K562 (cell line): ENCODE results near the gene INPP5D. TPM values are rescaled to one million over a fixed set of nuclear protein-coding genes. Genes with fewer than 3 reads are reported as not detected.

Source experiments
- AFF1 ChIP-seq, 2 experiments: fragments of 450-650 bp; IDR thresholded peaks; 2 replicates each; pipeline ENCODE4 v1.6.1; 2018; ENCODE audit warnings: mild to moderate bottlenecking in 2 of 2, low read depth in 1 of 2; ENCODE audit not compliant: partially characterized antibody in 2 of 2
- ARHGAP35 ChIP-seq: fragments of 450-650 bp; IDR thresholded peaks from 2 replicates; pipeline ENCODE4 v1.6.1; 2018; ENCODE audit not compliant: partially characterized antibody
- ARID2 ChIP-seq: fragments of 450-650 bp; IDR thresholded peaks from 2 replicates; pipeline ENCODE4 v1.6.1; 2017; ENCODE audit warnings: antibody characterized with exemption, mild to moderate bottlenecking
- CGGBP1 ChIP-seq: fragments of 250-450 bp; sonication (Bioruptor Pico); IDR thresholded peaks from 2 replicates; pipeline ENCODE4 v1.9.0; 2021; ENCODE audit warnings: mild to moderate bottlenecking
- FOSL1 ChIP-seq: fragments of 200-800 bp; sonication (Bioruptor generic); conservative IDR thresholded peaks from 2 replicates; pipeline ENCODE4 v1.6.1; 2016; ENCODE audit warnings: missing genetic modification characterization, missing compliant biosample characterization
- KDM5B ChIP-seq: fragments of 200-600 bp; sonication (generic); IDR thresholded peaks from 2 replicates; pipeline ENCODE4 v1.6.1; 2012; ENCODE audit warnings: low read depth, mild to moderate bottlenecking, moderate library complexity, low read length, control low read depth, inconsistent platforms; ENCODE audit not compliant: insufficient replicate concordance
- MCM2 ChIP-seq: fragments of 450-650 bp; IDR thresholded peaks from 2 replicates; pipeline ENCODE4 v1.6.1; 2017; ENCODE audit warnings: low read depth, mild to moderate bottlenecking
- NFXL1 ChIP-seq: fragments of 450-650 bp; formaldehyde crosslinking; IDR thresholded peaks from 2 replicates; pipeline ENCODE4 v1.4.0; 2021; ENCODE audit warnings: mild to moderate bottlenecking
- PKNOX1 ChIP-seq: fragments of 450-650 bp; IDR thresholded peaks from 2 replicates; pipeline ENCODE4 v1.6.1; 2016
- POLR2H ChIP-seq: IDR thresholded peaks from 2 replicates; pipeline ENCODE4 v1.6.1; 2016; ENCODE audit warnings: missing genetic modification characterization, low read depth, mild to moderate bottlenecking, control low read depth, missing compliant biosample characterization, moderate library complexity
- SP1 ChIP-seq: sonication (generic); formaldehyde crosslinking; IDR thresholded peaks from 2 replicates; pipeline ENCODE4 v1.8.1; 2022; ENCODE audit warnings: mild to moderate bottlenecking, missing genetic modification reagents
- SP2 ChIP-seq: IDR thresholded peaks from 2 replicates; pipeline ENCODE4 v1.6.1; 2011; ENCODE audit warnings: mild to moderate bottlenecking, low read depth, low read length, moderate library complexity; ENCODE audit not compliant: poor library complexity, severe bottlenecking; ENCODE audit errors: extremely low read depth
- ZBTB12 ChIP-seq: fragments of 250-450 bp; sonication (Bioruptor Pico); IDR thresholded peaks from 2 replicates; pipeline ENCODE4 v1.4.0; 2020
- ZFP30 ChIP-seq: fragments of 250-450 bp; sonication (Bioruptor Pico); IDR thresholded peaks from 2 replicates; pipeline ENCODE4 v1.8.0; 2022; ENCODE audit warnings: moderate library complexity, mild to moderate bottlenecking, inconsistent platforms, borderline replicate concordance
- ZNF197 ChIP-seq: fragments of 200-800 bp; sonication (Bioruptor generic); IDR thresholded peaks from 2 replicates; pipeline ENCODE4 v1.6.1; 2016; ENCODE audit warnings: low read depth, missing genetic modification characterization, missing compliant biosample characterization
- ZNF3 ChIP-seq: fragments of 250-450 bp; sonication (Bioruptor Pico); IDR thresholded peaks from 2 replicates; pipeline ENCODE4 v1.5.0; 2021; ENCODE audit warnings: mild to moderate bottlenecking, moderate library complexity
- polyA plus RNA-seq, 8 experiments: library from polyadenylated mRNA; depleted of rRNA in 4 of 8; stranded (reverse) in 5 of 8; unstranded in 3 of 8; fragments of >200 nt; fragmentation: Nextera tagmentation in 2 of 8; fragmentation: Illumina TruSeq in 1 of 8; extraction: Ambion mirVana in 2 of 8; extraction: Trizol in 1 of 8; gene quantifications; 2 replicates each; pipeline versions ENCODE4 v1.2.1 to v1.2.3, GENCODE V29; 2011 to 2014; ENCODE audit warnings: inconsistent platforms in 1 of 8, missing spikeins in 1 of 8
- total RNA-seq, 7 experiments: library from RNA; depleted of rRNA in 6 of 7; stranded (reverse); fragments of >200 nt in 6 of 7; fragmentation: Illumina TruSeq in 2 of 7; extraction: Trizol in 2 of 7; gene quantifications; 2 replicates each; pipeline versions ENCODE4 v1.2.1 to v1.2.3, GENCODE V29; 2011 to 2021; ENCODE audit warnings: low replicate concordance in 1 of 7

Gene INPP5D
- total and polyA plus RNA-seq, 9 of the 15 experiments (the other 6 are each of a cell fraction or from before 2014, with no cell fraction given), result 0.55 to 6.2 (median 2.2) TPM

DNA sequence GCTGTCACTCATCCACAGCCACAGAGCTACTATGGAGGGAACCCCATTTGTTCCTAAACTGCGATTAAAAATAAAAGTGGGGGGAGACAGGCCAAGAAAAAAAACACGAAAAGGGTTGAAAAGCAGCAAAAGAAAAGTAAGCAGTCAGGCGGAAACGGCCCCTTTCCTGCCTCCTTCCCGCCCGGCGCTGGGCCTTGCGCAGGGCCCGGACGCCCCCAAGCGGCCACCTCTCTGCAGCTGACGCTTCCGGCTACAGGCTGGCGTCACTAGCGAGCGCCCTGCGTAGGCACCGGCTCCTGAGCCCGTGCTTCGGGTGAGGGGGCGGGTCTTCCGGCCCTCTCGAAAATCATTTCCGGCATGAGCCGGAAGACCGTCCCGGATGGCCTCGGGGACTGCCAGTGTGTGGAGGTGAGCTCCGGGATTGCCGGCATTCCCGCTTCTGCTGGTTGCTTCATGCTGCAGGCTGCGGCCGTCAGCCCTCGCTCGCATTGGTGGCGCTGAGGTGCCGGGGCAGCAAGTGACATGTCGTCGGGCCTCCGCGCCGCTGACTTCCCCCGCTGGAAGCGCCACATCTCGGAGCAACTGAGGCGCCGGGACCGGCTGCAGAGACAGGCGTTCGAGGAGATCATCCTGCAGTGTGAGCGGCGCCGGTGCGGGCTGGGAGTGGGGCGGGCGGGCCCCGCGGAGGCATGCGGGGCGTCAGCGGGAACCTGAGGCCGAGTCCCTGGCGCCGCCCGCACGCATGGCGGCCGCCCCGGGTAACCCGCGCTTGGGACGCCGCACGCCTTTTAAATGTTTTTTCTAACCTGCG is 191.4 kb downstream of the INPP5D start, which contains the start of gene ATG16L1 (continued):
- no peak for TF ChIP-seq CGGBP1 (CRISPR knock-in tag)
- no peak for TF ChIP-seq ZNF3 (CRISPR knock-in tag)
- no peak for TF ChIP-seq ZNF197 (CRISPR knock-in tag)
- peak; percentile 43 for TF ChIP-seq FOSL1 (tag)
- TF ChIP-seq ZFP30 (CRISPR knock-in tag), result no peak
- TF ChIP-seq ZBTB12 (CRISPR knock-in tag), result peak; percentile 93
- peak; percentile 48 for TF ChIP-seq KDM5B
- no peak for TF ChIP-seq ARHGAP35
- TF ChIP-seq SP1, result no peak
- TF ChIP-seq SP2, result peak; percentile 52
- TF ChIP-seq POLR2H (tag), result no peak
- no peak for TF ChIP-seq NFXL1
- TF ChIP-seq AFF1 (IDR thresholded peaks at IDR 0.05; ENCODE audit: low read depth in 1 of 2, partially characterized antibody in 2 of 2), result no peak
- TF ChIP-seq PKNOX1, result peak; percentile 81; the same call in 1 of the 2 replicates
- no peak for TF ChIP-seq MCM2
- TF ChIP-seq ARID2, result peak; percentile 70; the same call in 1 of the 2 replicates
